ENCODE data around the gene MGAT4A. TPM values are rescaled to one million over a fixed set of nuclear protein-coding genes. Genes with fewer than 3 reads are reported as not detected.
"Not testable (repeated sequence)": the region's sequence is repeated elsewhere in the genome, so short reads cannot be mapped to it uniquely, and the experiment has no call there.

MGAT4A gene
- total RNA-seq, 1 experiment from 2014 or later = not detected

- no peak for DNase-seq (ENCODE audit: low read depth)
These were observed 29.1 kb upstream of the MGAT4A start for GRCh38 chr2:98759827-98760625.

GRCh38 chr2:98759338-98759737 is 28.4 kb upstream of the MGAT4A start:
- no peak for DNase-seq (ENCODE audit: low read depth)

GRCh38 chr2:98757904-98758421 is 27.0 kb upstream of the MGAT4A start:
- peak; percentile 92 for DNase-seq (ENCODE audit: low read depth)

GRCh38 chr2:98753801-98754200 is 22.9 kb upstream of the MGAT4A start:
- no peak for DNase-seq (ENCODE audit: low read depth)

- not testable (repeated sequence) for DNase-seq (ENCODE audit: low read depth)
These were observed 21.8 kb upstream of the MGAT4A start for GRCh38 chr2:98752711-98753110.

GRCh38 chr2:98751748-98752147 is 20.8 kb upstream of the MGAT4A start:
- DNase-seq (ENCODE audit: low read depth) = no peak

GRCh38 chr2:98750593-98751282 is 19.8 kb upstream of the MGAT4A start:
- no peak for DNase-seq (ENCODE audit: low read depth)

- no peak for DNase-seq (ENCODE audit: low read depth)
These were observed 18.1 kb upstream of the MGAT4A start for GRCh38 chr2:98749066-98749450.

GRCh38 chr2:98748292-98749065 is 17.5 kb upstream of the MGAT4A start:
- DNase-seq (ENCODE audit: low read depth) = no peak

- no peak for DNase-seq (ENCODE audit: low read depth)
These were observed 17.0 kb upstream of the MGAT4A start for GRCh38 chr2:98747888-98748287.

- DNase-seq (ENCODE audit: low read depth) = no peak
These were observed 15.5 kb upstream of the MGAT4A start for GRCh38 chr2:98746426-98746825.

- no peak for DNase-seq (ENCODE audit: low read depth)
These were observed 13.7 kb upstream of the MGAT4A start for GRCh38 chr2:98744595-98744994.

- DNase-seq (ENCODE audit: low read depth) = no peak
These were observed 12.9 kb upstream of the MGAT4A start for GRCh38 chr2:98743835-98744234.

- no peak for DNase-seq (ENCODE audit: low read depth)
These were observed 8.1 kb upstream of the MGAT4A start for GRCh38 chr2:98739020-98739419.

GRCh38 chr2:98738304-98738703 is 7.4 kb upstream of the MGAT4A start:
- DNase-seq (ENCODE audit: low read depth) = no peak

- DNase-seq (ENCODE audit: low read depth) = no peak
These were observed 6.9 kb upstream of the MGAT4A start for GRCh38 chr2:98737848-98738247.

GRCh38 chr2:98736464-98736889 is 5.5 kb upstream of the MGAT4A start:
- no peak for DNase-seq (ENCODE audit: low read depth)

GRCh38 chr2:98734823-98735260 is 3.9 kb upstream of the MGAT4A start:
- no peak for DNase-seq (ENCODE audit: low read depth)

- DNase-seq (ENCODE audit: low read depth) = no peak
These were observed 3.2 kb upstream of the MGAT4A start for GRCh38 chr2:98734162-98734561.

- no peak for DNase-seq (ENCODE audit: low read depth)
These were observed 1.6 kb upstream of the MGAT4A start for GRCh38 chr2:98732430-98733051.

GRCh38 chr2:98731894-98732349 is 990 bp upstream of the MGAT4A start:
- DNase-seq (ENCODE audit: low read depth) = no peak

- no peak for DNase-seq (ENCODE audit: low read depth)
These were observed 258 bp downstream of the MGAT4A start for GRCh38 chr2:98730707-98731040.

Measured in M059J (cell line).